ENCODE measurements around the gene AK4. TPM values are rescaled to one million over a fixed set of nuclear protein-coding genes. Genes with fewer than 3 reads are reported as not detected.
"Not testable (repeated sequence)": the region's sequence is repeated elsewhere in the genome, so short reads cannot be mapped to it uniquely, and the experiment has no call there.

The AK4 gene
- total RNA-seq, 2 donors from 2014 or later = 3.1 to 109 TPM

DNA sequence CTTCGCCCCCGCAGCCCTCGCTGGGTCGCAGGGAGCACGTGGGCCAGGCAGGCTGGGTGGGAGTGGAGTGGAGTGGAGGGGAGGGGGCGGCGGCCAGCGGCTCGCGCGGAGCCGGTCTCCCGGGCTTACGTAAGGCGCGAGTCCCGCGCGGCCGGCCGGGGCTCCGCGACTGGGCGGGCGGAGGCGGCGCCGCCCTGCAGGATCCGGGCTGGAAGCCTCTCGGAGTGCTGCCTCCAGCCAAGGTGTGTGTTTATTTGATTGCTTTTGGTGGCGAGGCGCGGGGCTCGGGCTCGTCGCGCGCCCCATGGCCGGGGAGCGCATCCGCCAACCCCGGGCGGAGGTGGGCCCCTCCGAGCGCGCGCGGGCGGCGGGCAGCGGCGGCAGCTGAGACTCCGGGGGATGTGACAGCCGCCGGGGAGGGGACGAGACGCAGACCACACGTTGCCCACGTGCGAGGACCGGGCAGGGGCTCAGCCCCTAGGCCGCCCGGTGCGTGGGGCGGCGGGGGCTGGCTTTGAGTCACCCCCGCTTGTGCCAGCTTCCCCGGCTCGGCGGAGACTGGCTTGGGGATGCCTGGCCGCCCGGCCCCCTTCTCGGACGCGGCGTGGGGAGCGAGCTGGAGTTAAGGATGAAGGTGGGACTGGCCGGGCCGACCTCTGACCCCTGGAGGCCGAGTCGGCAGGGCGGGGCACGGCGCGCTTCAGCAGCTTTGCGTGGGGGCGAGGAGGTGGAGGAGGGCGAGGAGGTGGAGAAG, 402 bp upstream of the AK4 start:
- Mint-ChIP-seq H3K36me3 (peaks cover 0 to 16% of the 10 kb centered on the region in 2 donors), H3K9me3 (no peaks in the 10 kb centered on the region), H3K27ac (peak overlapping the region in 1 of 2 donors; percentile 89)
- ATAC-seq = peak; percentile 53 to 58
- DNase-seq (ENCODE audit: low spot score in 2 of 2) = peak in 1 of 2 donors; percentile 63

DNA sequence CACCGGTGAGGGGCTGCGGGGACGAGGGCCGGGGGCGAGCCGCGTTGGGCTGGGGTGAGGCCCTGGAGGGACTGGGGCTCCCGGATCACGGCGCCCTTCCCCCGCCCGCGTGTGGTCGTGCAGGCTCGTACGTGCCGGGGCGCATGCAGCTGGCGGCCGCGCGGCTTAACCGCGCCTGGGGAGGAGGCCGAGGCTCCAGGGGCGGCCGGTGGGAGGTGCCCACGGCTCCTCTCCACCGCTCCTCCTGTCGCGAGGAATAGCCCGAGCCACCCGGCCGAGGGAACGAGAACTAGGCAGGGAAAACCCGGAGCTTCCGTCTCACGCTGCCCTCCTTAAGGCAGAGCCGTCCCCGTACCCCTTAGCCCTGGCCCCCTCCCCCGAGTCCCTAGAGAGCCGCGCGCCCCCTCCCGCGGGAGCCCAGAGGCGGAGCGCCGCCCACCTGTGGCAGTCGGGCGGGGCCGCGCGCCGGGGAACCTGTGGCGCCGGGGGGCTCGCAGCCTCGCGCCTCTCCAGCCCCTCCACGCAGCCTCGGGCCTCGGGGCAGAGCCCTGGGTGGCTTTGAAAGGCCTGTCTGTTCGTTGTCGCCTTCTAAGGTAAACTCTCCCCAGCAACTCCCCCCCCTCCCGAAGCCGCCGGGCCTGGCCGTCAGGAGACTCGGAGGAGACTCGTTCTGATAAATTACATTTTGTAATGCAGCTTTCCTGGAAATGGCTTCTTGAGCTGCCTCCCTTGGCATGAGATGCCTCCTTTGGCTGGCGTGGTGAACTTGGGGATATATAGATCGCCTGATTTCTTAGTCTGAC, 746 bp downstream of the AK4 start:
- H3K9me3 Mint-ChIP-seq = no peaks in the 10 kb centered on the region
- H3K36me3 Mint-ChIP-seq = peaks cover 0 to 22% of the 10 kb centered on the region in 2 donors
- ATAC-seq (peak; percentile 53 to 75), DNase-seq (ENCODE audit: low spot score in 2 of 2) (peak in 1 of 2 donors; percentile 74)
- peak overlapping the region in 1 of 2 donors; percentile 44 for H3K27ac Mint-ChIP-seq

- Mint-ChIP-seq H3K9me3 (no peaks in the 10 kb centered on the region), H3K27ac (peak overlapping the region in 1 of 2 donors; percentile 44), H3K36me3 (peaks cover 0 to 28% of the 10 kb centered on the region in 2 donors)
- ATAC-seq (no peak), DNase-seq (ENCODE audit: low spot score in 2 of 2) (no peak)
Measured at GRCh38 chr1:65149351-65150107, 1.5 kb downstream of the AK4 start.

- Mint-ChIP-seq H3K36me3 (peaks cover 0 to 28% of the 10 kb centered on the region in 2 donors), H3K9me3 (no peaks in the 10 kb centered on the region), H3K27ac (no peak overlapping the region)
- DNase-seq (ENCODE audit: low spot score in 2 of 2) = no peak
- no peak for ATAC-seq
Measured at GRCh38 chr1:65150108-65150463, 2.1 kb downstream of the AK4 start.

DNA sequence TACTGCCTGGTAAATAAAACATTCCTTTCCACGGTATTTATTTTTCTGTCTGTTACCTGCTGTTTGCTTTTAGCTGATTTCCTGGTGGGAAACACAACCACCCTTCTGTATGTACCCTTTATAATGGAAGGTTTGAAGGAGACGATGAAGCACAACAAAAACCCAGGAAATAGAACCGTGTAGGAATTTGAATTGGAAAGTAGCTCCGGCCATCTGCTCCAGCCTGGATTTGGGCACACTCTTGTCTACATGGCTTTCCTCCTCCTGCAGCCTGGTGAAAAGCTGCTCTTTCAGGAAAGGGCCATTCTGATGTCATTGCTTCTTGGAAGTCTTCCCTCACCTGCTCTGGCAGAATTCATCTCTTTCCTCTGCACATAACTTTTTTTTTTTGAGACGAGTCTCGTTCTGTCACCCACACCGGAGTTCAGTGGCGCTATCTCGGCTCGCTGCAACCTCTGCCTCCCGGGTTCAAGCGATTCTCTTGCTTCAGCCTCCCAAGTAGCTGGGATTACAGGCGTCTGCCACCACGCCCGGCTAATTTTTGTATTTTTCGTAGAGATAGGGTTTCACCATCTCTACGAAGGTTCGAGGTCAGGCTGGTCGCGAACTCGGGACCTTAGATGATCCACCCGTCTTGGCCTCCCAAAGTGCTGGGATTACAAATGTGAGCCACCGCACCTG, 2.7 kb downstream of the AK4 start:
- no peak for DNase-seq (ENCODE audit: low spot score in 2 of 2)
- Mint-ChIP-seq H3K36me3 (peaks cover 0 to 28% of the 10 kb centered on the region in 2 donors), H3K27ac (no peak overlapping the region), H3K9me3 (no peaks in the 10 kb centered on the region)
- no peak for ATAC-seq

DNA sequence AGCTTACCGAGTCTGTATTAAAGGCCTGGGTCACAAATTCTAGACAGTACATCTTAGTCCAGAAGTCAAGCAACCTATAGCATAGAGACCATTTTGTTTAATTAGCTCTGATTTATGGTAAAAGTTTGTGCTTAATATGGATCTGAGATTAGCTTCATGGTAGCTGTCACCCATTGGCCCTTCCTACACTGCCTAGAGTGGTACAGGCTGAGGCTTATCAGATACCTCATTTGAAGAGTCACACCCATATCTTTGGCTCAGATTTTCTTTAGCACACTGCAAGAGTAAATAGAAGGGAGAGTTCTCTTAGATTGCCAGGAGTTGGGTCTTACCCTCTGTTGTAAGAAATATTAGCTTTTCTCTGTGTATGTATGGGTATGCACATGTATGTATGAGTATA, 3.6 kb downstream of the AK4 start:
- Mint-ChIP-seq H3K36me3 (peaks cover 0 to 28% of the 10 kb centered on the region in 2 donors), H3K9me3 (no peaks in the 10 kb centered on the region), H3K27ac (no peak overlapping the region)
- DNase-seq (ENCODE audit: low spot score in 2 of 2) (no peak), ATAC-seq (no peak)

- H3K27ac Mint-ChIP-seq = no peak overlapping the region
- ATAC-seq (no peak), DNase-seq (ENCODE audit: low spot score in 2 of 2) (no peak)
- H3K9me3 Mint-ChIP-seq = no peaks in the 10 kb centered on the region
- H3K36me3 Mint-ChIP-seq = peaks cover 0 to 33% of the 10 kb centered on the region in 2 donors
Measured at GRCh38 chr1:65153635-65154034, 5.6 kb downstream of the AK4 start.

DNA sequence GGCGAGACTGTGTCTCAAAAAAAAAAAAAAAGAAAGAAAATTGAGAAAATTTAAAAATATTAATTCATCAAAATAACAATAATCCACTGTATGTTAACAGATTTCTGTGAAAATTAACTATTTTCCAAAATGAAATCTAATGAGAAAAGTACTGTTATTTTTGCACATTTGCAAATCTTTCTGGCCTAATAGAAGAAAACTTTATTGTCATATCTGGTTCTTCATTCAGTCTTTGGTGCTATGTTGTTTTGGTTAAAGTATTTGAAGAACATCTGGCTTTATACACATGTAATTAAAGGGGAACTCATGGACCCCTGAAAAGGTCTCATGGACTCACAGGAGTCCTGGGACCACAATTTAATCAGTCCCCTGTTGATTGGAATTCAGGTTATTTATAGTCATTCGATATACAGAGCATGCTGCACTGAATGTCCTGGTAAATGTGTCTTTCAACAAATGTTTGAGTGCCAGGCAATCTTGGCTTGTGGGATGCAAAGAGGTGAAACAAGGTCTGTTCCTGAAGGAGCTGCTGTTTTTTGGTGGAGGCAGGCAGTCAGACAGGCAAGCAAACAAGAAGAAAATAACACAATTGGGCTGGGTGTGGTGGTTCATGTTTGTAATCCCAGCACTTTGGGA, 9.0 kb downstream of the AK4 start:
- ATAC-seq (no peak), DNase-seq (ENCODE audit: low spot score in 2 of 2) (no peak)
- Mint-ChIP-seq H3K36me3 (peaks cover 0 to 17% of the 10 kb centered on the region in 2 donors), H3K27ac (no peak overlapping the region), H3K9me3 (no peaks in the 10 kb centered on the region)

DNA sequence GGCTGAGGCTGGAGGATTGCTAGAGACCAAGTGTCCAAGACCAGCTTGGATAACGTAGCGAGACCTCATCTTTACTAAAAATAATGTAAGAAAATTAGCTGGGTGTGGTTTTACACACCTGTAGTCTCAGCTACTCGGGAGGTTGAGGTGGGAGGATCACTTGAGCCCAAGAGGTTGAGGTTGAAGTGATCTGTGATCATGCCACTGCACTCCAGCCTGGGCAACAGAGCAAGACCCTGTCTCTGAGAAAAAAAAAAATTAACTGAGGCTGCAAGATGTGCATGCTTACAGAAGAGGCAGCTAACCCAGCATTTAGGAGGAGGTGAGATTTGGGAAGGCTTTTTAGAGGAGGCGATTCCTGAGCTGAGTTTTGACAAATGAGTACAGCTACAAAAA, 9.5 kb downstream of the AK4 start:
- ATAC-seq (no peak), DNase-seq (ENCODE audit: low spot score in 2 of 2) (no peak)
- Mint-ChIP-seq H3K27ac (no peak overlapping the region), H3K9me3 (no peaks in the 10 kb centered on the region), H3K36me3 (peaks cover 0 to 20% of the 10 kb centered on the region in 2 donors)

GRCh38 chr1:65159291-65159688, 11.3 kb downstream of the AK4 start:
- not testable (repeated sequence) for H3K27ac Mint-ChIP-seq; ATAC-seq; H3K9me3 Mint-ChIP-seq; DNase-seq (ENCODE audit: low spot score in 2 of 2)
- peaks cover 0 to 19% of the 10 kb centered on the region in 2 donors for H3K36me3 Mint-ChIP-seq

DNA sequence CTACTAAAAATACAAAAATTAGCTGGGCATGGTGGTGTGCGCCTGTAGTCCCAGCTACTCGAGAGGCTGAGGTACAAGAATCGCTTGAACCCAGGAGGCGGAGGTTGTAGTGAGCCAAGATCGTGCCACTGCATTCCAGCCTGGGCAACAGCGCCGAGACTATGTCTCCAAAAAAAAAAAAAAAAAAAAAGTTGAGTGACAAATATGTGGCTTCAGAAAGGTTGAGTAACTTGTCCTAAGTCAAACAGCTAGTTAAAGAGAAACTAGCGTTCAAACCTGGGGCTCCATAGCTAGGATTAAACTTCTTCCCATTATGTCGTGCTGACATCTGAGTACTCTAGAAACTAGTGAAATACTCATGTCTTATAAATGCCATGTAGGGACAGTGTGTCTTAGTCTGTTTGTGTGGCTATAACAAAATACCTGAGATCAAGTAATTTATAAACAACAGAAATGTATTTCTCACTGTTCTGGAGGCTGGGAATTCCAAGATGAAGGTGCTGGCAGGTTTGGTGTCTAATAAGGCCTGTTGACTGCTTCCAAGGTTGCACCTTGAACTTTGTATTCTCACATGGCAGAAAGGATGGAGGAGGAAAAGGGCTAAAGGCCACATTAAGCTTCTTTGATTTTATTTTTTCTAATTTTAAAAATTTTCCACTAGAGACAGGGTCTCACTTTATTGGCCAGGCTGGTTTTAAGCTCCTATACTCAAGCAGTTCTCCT, 12.0 kb downstream of the AK4 start:
- DNase-seq (ENCODE audit: low spot score in 2 of 2) (no peak), ATAC-seq (no peak)
- H3K36me3 Mint-ChIP-seq = peaks cover 0 to 19% of the 10 kb centered on the region in 2 donors
- H3K9me3 Mint-ChIP-seq = no peaks in the 10 kb centered on the region
- H3K27ac Mint-ChIP-seq = no peak overlapping the region

DNA sequence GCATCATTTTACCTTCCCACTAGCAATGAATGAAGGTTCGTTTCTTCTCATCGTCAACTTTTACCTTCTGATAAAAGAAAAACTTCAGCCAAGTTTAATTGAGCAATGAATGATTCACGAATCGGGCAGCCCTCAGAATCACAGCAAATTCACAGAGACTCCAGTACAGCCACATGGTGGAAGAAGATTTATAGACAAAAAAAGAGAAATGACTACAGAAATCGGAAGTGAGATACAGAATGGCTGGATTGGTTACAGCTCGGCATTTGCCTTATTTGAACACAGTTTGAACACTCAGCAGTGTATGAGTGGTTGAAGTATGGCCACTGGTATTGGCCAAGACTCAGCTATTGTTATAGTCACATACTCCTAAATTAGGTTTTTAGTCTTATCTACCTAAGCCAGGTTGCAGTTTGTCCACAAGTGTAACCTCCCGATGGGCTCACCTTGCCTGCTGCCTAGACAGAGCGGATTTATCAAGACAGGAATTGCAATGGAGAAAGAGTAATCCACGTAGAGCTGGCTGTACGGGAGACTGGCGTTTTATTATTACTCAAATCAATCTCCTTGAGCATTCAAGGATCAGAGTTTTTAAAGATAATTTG, 15.3 kb downstream of the AK4 start:
- ATAC-seq = no peak
- no peak for DNase-seq (ENCODE audit: low spot score in 2 of 2)
- no peak overlapping the region for H3K27ac Mint-ChIP-seq

DNA sequence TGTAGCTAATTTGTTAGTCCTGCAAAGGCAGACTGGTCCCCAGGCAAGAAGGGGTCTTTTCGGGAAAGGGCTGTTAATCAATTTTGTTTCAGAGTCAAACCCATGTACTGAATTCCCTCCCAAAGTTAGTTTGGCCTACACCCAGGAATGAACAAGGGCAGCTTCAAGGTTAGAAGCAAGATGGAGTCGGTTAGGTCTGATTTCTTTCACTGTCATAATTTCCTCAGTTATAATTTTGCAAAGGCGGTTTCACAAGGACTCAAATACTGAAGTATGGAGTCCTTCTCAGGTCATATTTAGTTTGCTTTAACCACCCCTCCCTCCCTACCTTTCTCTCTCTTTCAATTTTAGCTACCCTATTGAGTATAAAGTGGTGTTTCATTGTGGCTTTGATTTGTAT, 16.1 kb downstream of the AK4 start:
- not testable (repeated sequence) for ATAC-seq; H3K27ac Mint-ChIP-seq; H3K9me3 Mint-ChIP-seq; DNase-seq (ENCODE audit: low spot score in 2 of 2)
- peaks cover 0 to 18% of the 10 kb centered on the region in 2 donors for H3K36me3 Mint-ChIP-seq

More for the DNA sequence above, 15.3 kb downstream of the AK4 start:
- Mint-ChIP-seq H3K36me3 (peaks cover 0 to 18% of the 10 kb centered on the region in 2 donors), H3K9me3 (no peaks in the 10 kb centered on the region)

DNA sequence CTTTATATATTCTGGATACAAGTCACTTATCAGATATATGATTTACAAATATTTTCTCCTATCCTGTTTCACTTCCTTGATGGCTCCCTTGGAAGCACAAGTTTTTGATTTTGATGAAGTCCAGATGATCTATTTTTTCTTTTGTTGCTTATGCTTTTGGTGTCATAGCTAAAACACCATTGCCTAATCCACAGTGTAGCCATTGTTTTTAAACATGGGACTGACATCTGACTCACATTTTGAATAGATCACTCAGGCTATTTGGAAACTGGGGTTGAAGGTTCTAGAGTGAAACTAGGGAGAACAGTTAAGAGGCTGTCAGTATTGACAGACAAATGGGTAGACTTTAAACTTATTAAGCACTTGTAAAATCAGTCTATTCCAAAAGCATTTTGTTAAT, 16.6 kb downstream of the AK4 start:
- H3K9me3 Mint-ChIP-seq = no peaks in the 10 kb centered on the region
- peaks cover 0 to 18% of the 10 kb centered on the region in 2 donors for H3K36me3 Mint-ChIP-seq
- no peak for ATAC-seq
- H3K27ac Mint-ChIP-seq = no peak overlapping the region
- no peak for DNase-seq (ENCODE audit: low spot score in 2 of 2)
